Prostate gland (tissue), 2 donors: ENCODE measurements around the gene CES4A. TPM values are rescaled to one million over a fixed set of nuclear protein-coding genes. Genes with fewer than 3 reads are reported as not detected.
"Not testable (repeated sequence)": the region's sequence is repeated elsewhere in the genome, so short reads cannot be mapped to it uniquely, and the experiment has no call there.

Experiments
- DNase-seq: peaks from one replicate; pipeline ENCODE4 v3.0.0-alpha.2; 2019; ENCODE audit warnings: low spot score
- H3K27ac ChIP-seq, 2 donors: fragments of 200-600 bp; sonication (generic); 2 replicates each; pipeline ENCODE4 v1.5.1; 2017 to 2019
- H3K27me3 ChIP-seq: fragments of 200-600 bp; sonication (generic); replicated peaks from 2 replicates; pipeline ENCODE4 v1.5.1; 2019; ENCODE audit not compliant: insufficient read depth
- H3K36me3 ChIP-seq, 2 donors: fragments of 200-600 bp; sonication (generic); 1 replicate in 1 of 2; 2 replicates in 1 of 2; pipeline versions ENCODE4 v1.5.1 to v1.8.1; 2017 to 2019
- H3K4me1 ChIP-seq: fragments of 200-600 bp; sonication (generic); replicated peaks from 2 replicates; pipeline ENCODE4 v1.5.1; 2019
- H3K4me3 ChIP-seq, 2 donors: fragments of 200-600 bp; sonication (generic); 2 replicates each; pipeline ENCODE4 v1.5.1; 2017 to 2019
- H3K9me3 ChIP-seq: fragments of 200-600 bp; sonication (generic); 2 replicates; pipeline ENCODE4 v1.5.1; 2017
- CTCF ChIP-seq, 4 experiments: fragments of 200-600 bp in 2 of 4; fragments of 450-650 bp in 2 of 4; sonication (generic) in 2 of 4; IDR thresholded peaks; 1 replicate in 3 of 4; 2 replicates in 1 of 4; pipeline ENCODE4 v1.5.1; 2016 to 2019; ENCODE audit warnings: antibody characterized with exemption in 4 of 4, mild to moderate bottlenecking in 2 of 4, moderate library complexity in 2 of 4
- POLR2A ChIP-seq: fragments of 450-650 bp; IDR thresholded peaks from one replicate; pipeline ENCODE4 v1.6.1; 2016; ENCODE audit warnings: antibody characterized with exemption, mild to moderate bottlenecking
- POLR2AphosphoS5 ChIP-seq: sonication (generic); formaldehyde crosslinking; IDR thresholded peaks from one replicate; pipeline ENCODE4 v1.6.1; 2017; ENCODE audit warnings: antibody characterized with exemption
- WGBS: methylation state at CpG from one replicate; pipeline ENCODE4 v1.1.5; 2018; 5-methylcytosine and 5-hydroxymethylcytosine counted together
- intact Hi-C: fragments of 100-400 bp; cut with DNase I; formaldehyde crosslinking; loops from one replicate; pipeline ENCODE4 v1.14.2; 2022
- total RNA-seq, 2 donors: library from RNA; depleted of rRNA; stranded (reverse); fragments of >200 nt; gene quantifications; one replicate each; pipeline ENCODE4 v1.1.0, GENCODE V29; 2016

CES4A gene
- total RNA-seq, 2 donors from 2014 or later = 1.4 to 10.7 TPM

GRCh38 chr16:66944054-66944441 is 44.3 kb upstream of the CES4A start:
- no peak overlapping the region for H3K4me3 ChIP-seq
- H3K9me3 ChIP-seq = no peaks in the 10 kb centered on the region
- intact Hi-C loops = no loop called here
- no peaks in the 10 kb centered on the region for H3K4me1 ChIP-seq
- no peak for TF ChIP-seq CTCF (IDR thresholded peaks at IDR 0.05)
- no peak for TF ChIP-seq POLR2A
- peaks cover 4 to 21% of the 10 kb centered on the region in 2 donors for H3K36me3 ChIP-seq
- DNase-seq = no peak
- WGBS = 84% methylated on average over 5 of the region's 5 CpGs
- H3K27me3 ChIP-seq = no peaks in the 10 kb centered on the region
- no peak overlapping the region for H3K27ac ChIP-seq

GRCh38 chr16:66944971-66945370 is 43.4 kb upstream of the CES4A start:
- intact Hi-C loops, H3K4me3 ChIP-seq, DNase-seq, H3K27me3 ChIP-seq, H3K27ac ChIP-seq, H3K9me3 ChIP-seq, H3K4me1 ChIP-seq: not testable (repeated sequence)
- peaks cover 4 to 20% of the 10 kb centered on the region in 2 donors for H3K36me3 ChIP-seq
- 86% methylated on average over 9 of the region's 9 CpGs for WGBS

- no peak overlapping the region for H3K4me3 ChIP-seq
- no peaks in the 10 kb centered on the region for H3K9me3 ChIP-seq
- no peak overlapping the region for H3K27ac ChIP-seq
- H3K27me3 ChIP-seq = no peaks in the 10 kb centered on the region
- intact Hi-C loops = no loop called here
- WGBS = 89% methylated on average over 4 of the region's 4 CpGs
- DNase-seq = no peak
- H3K36me3 ChIP-seq = peaks cover 4 to 10% of the 10 kb centered on the region in 2 donors
- no peak for TF ChIP-seq POLR2AphosphoS5
- no peak for TF ChIP-seq CTCF (IDR thresholded peaks at IDR 0.05)
- no peak for TF ChIP-seq POLR2A
- no peaks in the 10 kb centered on the region for H3K4me1 ChIP-seq
Measured at GRCh38 chr16:66945939-66946338, 42.5 kb upstream of the CES4A start.

GRCh38 chr16:66946541-66946940 is 41.8 kb upstream of the CES4A start:
- DNase-seq = no peak
- H3K9me3 ChIP-seq = no peaks in the 10 kb centered on the region
- no peaks in the 10 kb centered on the region for H3K27me3 ChIP-seq
- 69% methylated on average over 7 of the region's 7 CpGs for WGBS
- no peak overlapping the region for H3K27ac ChIP-seq
- no peaks in the 10 kb centered on the region for H3K4me1 ChIP-seq
- intact Hi-C loops = no loop called here
- no peak overlapping the region for H3K4me3 ChIP-seq
- peaks cover 4% of the 10 kb centered on the region in 2 donors for H3K36me3 ChIP-seq
- no peak for TF ChIP-seq CTCF (IDR thresholded peaks at IDR 0.05)
- no peak for TF ChIP-seq POLR2AphosphoS5
- TF ChIP-seq POLR2A = no peak

GRCh38 chr16:66946974-66947301 is 41.5 kb upstream of the CES4A start:
- Histone ChIP-seq H3K27me3 (no peaks in the 10 kb centered on the region), H3K27ac (no peak overlapping the region), H3K36me3 (peaks cover under 1 to 4% of the 10 kb centered on the region in 2 donors), H3K4me3 (no peak overlapping the region), H3K9me3 (no peaks in the 10 kb centered on the region), H3K4me1 (no peaks in the 10 kb centered on the region)
- no peak for DNase-seq
- TF ChIP-seq CTCF (IDR thresholded peaks at IDR 0.05) = no peak
- no peak for TF ChIP-seq POLR2A
- TF ChIP-seq POLR2AphosphoS5 = no peak
- intact Hi-C loops = no loop called here
- WGBS = 24% methylated on average over 5 of the region's 5 CpGs
